Mesothelial cell of epicardium (in vitro differentiated cells): ENCODE measurements around the gene IYD. TPM values are rescaled to one million over a fixed set of nuclear protein-coding genes. Genes with fewer than 3 reads are reported as not detected.

Source experiments
- DNase-seq, 2 experiments: peaks; one replicate each; pipeline ENCODE4 v3.0.0; 2021; ENCODE audit warnings: low spot score in 2 of 2; ENCODE audit not compliant: unreplicated experiment in 2 of 2
- H3K27ac Mint-ChIP-seq: 2 replicates; pipeline ENCODE4 v1.8.0; 2021; ENCODE audit warnings: mixed read lengths
- H3K27me3 Mint-ChIP-seq: 2 replicates; pipeline ENCODE4 v1.8.0; 2021; ENCODE audit warnings: low read depth, mixed read lengths
- H3K36me3 Mint-ChIP-seq: 2 replicates; pipeline ENCODE4 v1.8.0; 2021; ENCODE audit warnings: mixed read lengths
- H3K4me1 Mint-ChIP-seq: 2 replicates; pipeline ENCODE4 v1.8.0; 2021; ENCODE audit warnings: mixed read lengths
- H3K4me3 Mint-ChIP-seq: 2 replicates; pipeline ENCODE4 v1.8.0; 2021; ENCODE audit warnings: mild to moderate bottlenecking, moderate library complexity, mixed read lengths
- H3K9me3 Mint-ChIP-seq: 2 replicates; pipeline ENCODE4 v1.8.0; 2021; ENCODE audit warnings: mixed read lengths
- CTCF ChIP-seq: fragments of 200-600 bp; sonication (generic); IDR thresholded peaks from one replicate; pipeline ENCODE4 v1.5.0; 2021; ENCODE audit warnings: antibody characterized with exemption; ENCODE audit not compliant: unreplicated experiment
- total RNA-seq: library from RNA; stranded (reverse); gene quantifications from 3 replicates; pipeline ENCODE4 v1.2.1, GENCODE V29; 2021

Gene IYD
- total RNA-seq, 1 donor from 2014 or later = not detected

- H3K27ac Mint-ChIP-seq = no peak overlapping the region
- no peak for DNase-seq
- H3K9me3 Mint-ChIP-seq = peaks cover 26% of the 10 kb centered on the region
- TF ChIP-seq CTCF = no peak
- peaks cover 2% of the 10 kb centered on the region for H3K36me3 Mint-ChIP-seq
- H3K4me1 Mint-ChIP-seq = peaks cover 15% of the 10 kb centered on the region
- no peaks in the 10 kb centered on the region for H3K27me3 Mint-ChIP-seq
- no peak overlapping the region for H3K4me3 Mint-ChIP-seq
These were observed 66.5 kb downstream of the IYD start for GRCh38 chr6:150435360-150435759.

- Mint-ChIP-seq H3K4me1 (peaks cover 15% of the 10 kb centered on the region), H3K4me3 (no peak overlapping the region), H3K36me3 (peaks cover 2% of the 10 kb centered on the region), H3K27ac (no peak overlapping the region), H3K9me3 (peaks cover 31% of the 10 kb centered on the region), H3K27me3 (no peaks in the 10 kb centered on the region)
- DNase-seq = no peak
- TF ChIP-seq CTCF = no peak
These were observed 67.0 kb downstream of the IYD start for GRCh38 chr6:150435832-150436231.

GRCh38 chr6:150439373-150439772, 70.6 kb downstream of the IYD start:
- H3K4me3 Mint-ChIP-seq = no peak overlapping the region
- no peak for TF ChIP-seq CTCF
- H3K27ac Mint-ChIP-seq = no peak overlapping the region
- peaks cover 2% of the 10 kb centered on the region for H3K36me3 Mint-ChIP-seq
- no peak for DNase-seq
- no peaks in the 10 kb centered on the region for H3K27me3 Mint-ChIP-seq
- H3K9me3 Mint-ChIP-seq = peaks cover 35% of the 10 kb centered on the region
- H3K4me1 Mint-ChIP-seq = no peaks in the 10 kb centered on the region

- Mint-ChIP-seq H3K36me3 (peaks cover 2% of the 10 kb centered on the region), H3K4me3 (no peak overlapping the region), H3K27ac (no peak overlapping the region), H3K27me3 (no peaks in the 10 kb centered on the region), H3K4me1 (no peaks in the 10 kb centered on the region), H3K9me3 (peaks cover 19% of the 10 kb centered on the region)
- no peak for DNase-seq
- TF ChIP-seq CTCF = no peak
These were observed 74.8 kb downstream of the IYD start for GRCh38 chr6:150443621-150444020.

- no peak for DNase-seq
- no peak overlapping the region for H3K27ac Mint-ChIP-seq
- no peaks in the 10 kb centered on the region for H3K4me1 Mint-ChIP-seq
- H3K4me3 Mint-ChIP-seq = no peak overlapping the region
- peaks cover 2% of the 10 kb centered on the region for H3K36me3 Mint-ChIP-seq
- no peak for TF ChIP-seq CTCF
- no peaks in the 10 kb centered on the region for H3K27me3 Mint-ChIP-seq
- H3K9me3 Mint-ChIP-seq = peaks cover 17% of the 10 kb centered on the region
These were observed 75.5 kb downstream of the IYD start for GRCh38 chr6:150444308-150444707.

GRCh38 chr6:150445486-150445885, 76.7 kb downstream of the IYD start:
- no peak for TF ChIP-seq CTCF
- no peak overlapping the region for H3K4me3 Mint-ChIP-seq
- no peaks in the 10 kb centered on the region for H3K27me3 Mint-ChIP-seq
- H3K9me3 Mint-ChIP-seq = peaks cover 8% of the 10 kb centered on the region
- no peak overlapping the region for H3K27ac Mint-ChIP-seq
- no peak for DNase-seq
- H3K36me3 Mint-ChIP-seq = no peaks in the 10 kb centered on the region
- H3K4me1 Mint-ChIP-seq = no peaks in the 10 kb centered on the region
